ENCODE data around the gene GNL1. TPM values are rescaled to one million over a fixed set of nuclear protein-coding genes. Genes with fewer than 3 reads are reported as not detected.

The GNL1 gene
- total and polyA plus RNA-seq, 2 donors, result 30.9 to 63.7 TPM

GRCh38 chr6:30556906-30557682, 805 bp upstream of the GNL1 start, which contains the start of gene PRR3:
TSS of gene PRR3 (plus strand) at chr6:30557295. CDS start at chr6:30557345, 50 bp downstream.
- H3K4me1 ChIP-seq (ENCODE audit: insufficient read depth), result peaks cover 1% of the 10 kb centered on the region
- WGBS, result under 1% methylated on average over 42 of the region's 42 CpGs
- DNase-seq (ENCODE audit: extremely low spot score), result peak; percentile 89
- no peaks in the 10 kb centered on the region for H3K36me3 ChIP-seq (ENCODE audit: insufficient read depth)
- H3K27ac ChIP-seq (ENCODE audit: low read depth), result peak within 1 kb of the TSS; percentile 94
- peak within 1 kb of the TSS; percentile 74 for H3K4me3 ChIP-seq (ENCODE audit: low read depth, low read length)

- Histone ChIP-seq H3K4me3 (ENCODE audit: low read depth, low read length) (peak overlapping the region; percentile 74), H3K27ac (ENCODE audit: low read depth) (peak overlapping the region; percentile 94), H3K4me1 (ENCODE audit: insufficient read depth) (peaks cover 1% of the 10 kb centered on the region), H3K36me3 (ENCODE audit: insufficient read depth) (no peaks in the 10 kb centered on the region)
- no peak for DNase-seq (ENCODE audit: extremely low spot score)
- WGBS, result under 1% methylated on average over 15 of the region's 15 CpGs
Measured at GRCh38 chr6:30555816-30556065, 548 bp downstream of the GNL1 start.

- 8% methylated on average over 34 of the region's 34 CpGs for WGBS
- Histone ChIP-seq H3K36me3 (ENCODE audit: insufficient read depth) (no peaks in the 10 kb centered on the region), H3K27ac (ENCODE audit: low read depth) (peak overlapping the region; percentile 94), H3K4me3 (ENCODE audit: low read depth, low read length) (peak overlapping the region; percentile 74), H3K4me1 (ENCODE audit: insufficient read depth) (peaks cover 1% of the 10 kb centered on the region)
- DNase-seq (ENCODE audit: extremely low spot score), result peak; percentile 43
Measured at GRCh38 chr6:30554962-30555815, 1.1 kb downstream of the GNL1 start.

GRCh38 chr6:30554404-30554803, 1.9 kb downstream of the GNL1 start:
- Histone ChIP-seq H3K27ac (ENCODE audit: low read depth) (no peak overlapping the region), H3K4me3 (ENCODE audit: low read depth, low read length) (no peak overlapping the region), H3K4me1 (ENCODE audit: insufficient read depth) (peaks cover 1% of the 10 kb centered on the region), H3K36me3 (ENCODE audit: insufficient read depth) (no peaks in the 10 kb centered on the region)
- no peak for DNase-seq (ENCODE audit: extremely low spot score)
- 95% methylated on average over 4 of the region's 4 CpGs for WGBS

- Histone ChIP-seq H3K4me3 (ENCODE audit: low read depth, low read length) (no peak overlapping the region), H3K4me1 (ENCODE audit: insufficient read depth) (no peaks in the 10 kb centered on the region), H3K27ac (ENCODE audit: low read depth) (no peak overlapping the region), H3K36me3 (ENCODE audit: insufficient read depth) (peaks cover 2% of the 10 kb centered on the region)
- 47% methylated on average over 2 of the region's 2 CpGs for WGBS
- DNase-seq (ENCODE audit: extremely low spot score), result no peak
Measured at GRCh38 chr6:30548375-30548774, 7.9 kb downstream of the GNL1 start.

GRCh38 chr6:30547454-30547853, 8.8 kb downstream of the GNL1 start:
- Histone ChIP-seq H3K36me3 (ENCODE audit: insufficient read depth) (peaks cover 2% of the 10 kb centered on the region), H3K4me3 (ENCODE audit: low read depth, low read length) (no peak overlapping the region), H3K27ac (ENCODE audit: low read depth) (no peak overlapping the region), H3K4me1 (ENCODE audit: insufficient read depth) (no peaks in the 10 kb centered on the region)
- WGBS, result 94% methylated on average over 6 of the region's 6 CpGs
- DNase-seq (ENCODE audit: extremely low spot score), result no peak

- no peak for DNase-seq (ENCODE audit: extremely low spot score)
- no peak overlapping the region for H3K27ac ChIP-seq (ENCODE audit: low read depth)
- peaks cover 2% of the 10 kb centered on the region for H3K36me3 ChIP-seq (ENCODE audit: insufficient read depth)
- WGBS, result 34% methylated on average over 6 of the region's 6 CpGs
- H3K4me1 ChIP-seq (ENCODE audit: insufficient read depth), result no peaks in the 10 kb centered on the region
- no peak overlapping the region for H3K4me3 ChIP-seq (ENCODE audit: low read depth, low read length)
Measured at GRCh38 chr6:30544666-30545272, 11.5 kb downstream of the GNL1 start.

- H3K36me3 ChIP-seq (ENCODE audit: insufficient read depth), result peaks cover 2% of the 10 kb centered on the region
- DNase-seq (ENCODE audit: extremely low spot score), result no peak
- H3K4me3 ChIP-seq (ENCODE audit: low read depth, low read length), result no peak overlapping the region
- H3K27ac ChIP-seq (ENCODE audit: low read depth), result no peak overlapping the region
- 90% methylated on average over 3 of the region's 3 CpGs for WGBS
- H3K4me1 ChIP-seq (ENCODE audit: insufficient read depth), result no peaks in the 10 kb centered on the region
Measured at GRCh38 chr6:30543821-30544220, 12.5 kb downstream of the GNL1 start.

GRCh38 chr6:30542915-30543314, 13.4 kb downstream of the GNL1 start:
- Histone ChIP-seq H3K36me3 (ENCODE audit: insufficient read depth) (peaks cover 2% of the 10 kb centered on the region), H3K27ac (ENCODE audit: low read depth) (no peak overlapping the region), H3K4me1 (ENCODE audit: insufficient read depth) (no peaks in the 10 kb centered on the region), H3K4me3 (ENCODE audit: low read depth, low read length) (no peak overlapping the region)
- WGBS, result 66% methylated on average over 1 of the region's 1 CpG
- no peak for DNase-seq (ENCODE audit: extremely low spot score)

- Histone ChIP-seq H3K36me3 (ENCODE audit: insufficient read depth) (peaks cover 2% of the 10 kb centered on the region), H3K27ac (ENCODE audit: low read depth) (no peak overlapping the region), H3K4me1 (ENCODE audit: insufficient read depth) (no peaks in the 10 kb centered on the region), H3K4me3 (ENCODE audit: low read depth, low read length) (no peak overlapping the region)
- DNase-seq (ENCODE audit: extremely low spot score), result no peak
- WGBS, result 17% methylated on average over 4 of the region's 4 CpGs
Measured at GRCh38 chr6:30542404-30542725, 13.9 kb downstream of the GNL1 start.

- peaks cover 2% of the 10 kb centered on the region for H3K36me3 ChIP-seq (ENCODE audit: insufficient read depth)
- H3K27ac ChIP-seq (ENCODE audit: low read depth), result no peak overlapping the region
- no peak overlapping the region for H3K4me3 ChIP-seq (ENCODE audit: low read depth, low read length)
- DNase-seq (ENCODE audit: extremely low spot score), result no peak
- 12% methylated on average over 23 of the region's 23 CpGs for WGBS
- H3K4me1 ChIP-seq (ENCODE audit: insufficient read depth), result no peaks in the 10 kb centered on the region
Measured at GRCh38 chr6:30541515-30542403, 14.5 kb downstream of the GNL1 start.

GRCh38 chr6:30537931-30538330, 18.4 kb downstream of the GNL1 start:
- Histone ChIP-seq H3K36me3 (ENCODE audit: insufficient read depth) (no peaks in the 10 kb centered on the region), H3K4me3 (ENCODE audit: low read depth, low read length) (no peak overlapping the region), H3K27ac (ENCODE audit: low read depth) (no peak overlapping the region), H3K4me1 (ENCODE audit: insufficient read depth) (no peaks in the 10 kb centered on the region)
- 76% methylated on average over 3 of the region's 3 CpGs for WGBS
- DNase-seq (ENCODE audit: extremely low spot score), result no peak

Data from urinary bladder (tissue), 4 donors.